Activated T-cell treated with anti-CD3 and anti-CD28 coated beads, Interleukin-2, amount 50 U/mL, for 1 hour (primary cell): ENCODE measurements around the gene CSH1.
"Not testable (repeated sequence)": the region's sequence is repeated elsewhere in the genome, so short reads cannot be mapped to it uniquely, and the experiment has no call there.

Source experiments
- DNase-seq: peaks from one replicate; pipeline ENCODE4 v3.0.0-alpha.2; 2020

The CSH1 gene

DNA sequence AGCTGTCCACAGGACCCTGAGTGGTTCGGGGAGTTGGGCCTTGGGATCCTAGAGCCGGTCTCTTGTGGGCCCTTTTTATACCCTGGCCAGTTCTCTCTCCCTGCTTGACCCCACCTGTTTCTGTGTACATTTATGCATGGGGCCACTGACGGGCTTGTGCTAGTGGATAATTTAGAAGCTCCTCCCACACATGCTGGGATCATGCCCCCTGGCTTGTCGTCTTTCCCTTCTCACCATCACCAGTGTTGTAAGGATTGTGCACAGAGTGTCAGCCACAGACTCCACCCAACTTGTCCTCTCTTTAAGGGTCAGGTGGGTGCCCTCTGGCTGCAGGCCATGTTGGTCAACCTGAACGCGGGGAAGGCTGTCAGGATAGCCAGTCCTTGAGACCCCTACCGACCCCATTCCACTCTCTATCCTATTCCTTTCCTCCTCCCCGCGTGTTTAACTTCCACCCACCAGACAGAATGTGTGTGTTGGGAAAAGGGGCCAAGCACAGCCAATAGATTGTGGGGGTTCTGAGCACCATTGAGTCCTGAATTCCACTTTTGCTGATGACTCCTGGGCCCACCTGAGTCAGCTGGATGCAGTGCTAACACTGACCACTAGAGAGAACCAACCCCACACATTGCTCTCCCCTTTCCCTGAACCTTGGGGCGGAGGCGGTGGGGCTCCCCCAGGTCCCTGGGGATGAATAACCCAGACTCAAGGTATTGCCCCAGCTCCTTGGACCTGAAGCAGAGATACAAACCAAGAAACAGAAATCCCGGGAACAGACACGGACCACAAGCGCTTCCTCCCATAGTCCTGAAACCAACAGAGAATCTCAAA lies at the start of gene CSH1:
Gene CSH1, minus strand, starts transcription at position 51 of the 831 bp plus-strand sequence. CDS start 63 bp downstream, outside the sequence.
- not testable (repeated sequence) for DNase-seq

- DNase-seq: no peak
Measured at GRCh38 chr17:63945784-63946439, 49.5 kb upstream of the CSH1 start.

GRCh38 chr17:63944736-63945499 lies 48.5 kb upstream of the CSH1 start:
- no peak for DNase-seq

DNA sequence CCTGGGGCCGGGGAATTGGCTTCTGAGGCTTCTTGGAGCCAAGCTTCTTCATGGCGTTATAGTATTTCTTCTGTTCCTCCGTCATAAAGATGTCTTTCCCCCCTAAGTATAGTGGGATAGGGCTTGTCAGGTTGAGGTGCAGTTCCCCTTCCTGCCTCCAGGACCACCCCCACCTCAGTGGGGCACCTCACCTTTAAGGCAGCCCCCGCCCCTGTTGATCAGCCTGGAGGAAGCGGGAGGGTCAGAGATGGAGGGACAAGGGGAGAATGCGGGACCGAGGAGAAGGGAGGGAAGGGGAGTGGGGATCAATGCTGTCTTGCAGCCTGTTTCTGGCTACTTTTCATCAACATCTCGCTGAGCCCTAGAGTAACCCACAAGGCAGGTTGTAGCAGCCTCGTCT lies 47.4 kb upstream of the CSH1 start:
- DNase-seq: no peak

DNA sequence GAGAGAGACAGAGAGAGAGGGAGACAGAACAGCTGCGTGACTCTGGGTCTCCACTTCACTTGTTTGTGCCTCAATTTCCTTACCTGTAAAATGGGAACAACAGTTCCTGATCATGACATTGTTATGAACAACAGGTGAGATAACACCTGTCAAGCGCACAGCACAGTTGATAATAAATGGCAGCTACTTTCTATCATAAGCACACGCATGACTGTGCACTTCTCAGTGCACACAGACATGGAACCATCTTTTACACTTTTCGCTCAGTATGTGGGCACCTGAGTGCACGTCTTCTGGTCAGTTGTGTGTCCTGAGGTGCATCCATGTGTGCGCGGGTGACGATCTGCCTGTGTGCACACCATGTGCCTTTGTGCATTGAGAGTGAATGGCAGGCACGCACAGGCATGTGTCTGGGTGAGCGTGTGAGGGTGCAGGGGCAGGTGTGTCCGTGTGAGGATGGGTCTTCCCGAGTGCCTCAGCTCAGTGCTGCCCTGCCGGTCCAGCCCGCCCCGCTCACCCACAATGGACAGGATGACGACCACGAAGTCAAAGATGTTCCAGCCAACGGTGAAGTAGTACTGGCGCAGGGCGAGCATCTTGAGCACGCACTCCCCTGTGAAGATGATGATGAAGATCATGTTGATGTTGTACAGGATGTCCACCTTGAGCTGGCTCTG lies 46.1 kb upstream of the CSH1 start:
- DNase-seq: no peak

- DNase-seq: no peak
Measured at GRCh38 chr17:63941751-63942150, 45.4 kb upstream of the CSH1 start.

DNA sequence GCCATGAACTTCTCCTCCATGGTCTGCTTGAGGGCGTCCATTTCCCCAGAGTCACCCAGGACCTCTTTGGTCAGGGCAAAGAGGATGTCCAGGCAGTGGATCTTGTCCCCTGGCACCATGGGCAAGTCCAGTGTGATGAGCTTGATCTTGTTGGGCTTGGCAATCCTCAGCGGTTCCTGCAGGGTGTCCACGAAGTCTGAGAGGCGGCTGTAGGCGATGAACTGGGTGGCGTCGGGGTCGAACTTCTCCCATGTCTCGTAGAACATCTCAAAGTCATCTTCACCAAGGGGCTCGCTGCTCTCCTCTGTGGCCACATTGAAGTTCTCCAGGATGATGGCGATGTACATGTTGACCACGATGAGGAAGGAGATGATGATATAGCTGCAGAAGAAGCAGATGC lies 44.8 kb upstream of the CSH1 start:
- no peak for DNase-seq

DNA sequence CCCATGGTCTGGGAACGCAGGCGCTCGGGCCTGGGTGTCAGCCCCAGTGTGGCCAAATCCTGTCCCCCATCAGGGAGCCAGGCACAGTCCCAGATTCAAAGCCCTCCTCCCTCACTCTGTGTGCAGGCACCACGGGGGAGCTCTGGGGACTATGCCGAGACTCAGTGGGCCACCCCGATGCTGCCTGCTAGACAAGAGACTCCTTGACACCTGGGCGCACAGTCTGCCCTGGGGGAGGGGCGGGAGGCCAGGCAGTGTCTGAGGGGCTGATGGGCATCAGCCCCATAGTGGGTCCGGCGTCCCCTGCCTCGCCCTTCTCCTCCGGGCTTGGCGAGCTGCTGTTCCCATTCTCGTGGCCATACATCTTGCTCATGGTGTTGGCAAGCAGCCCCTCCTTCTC lies 44.2 kb upstream of the CSH1 start:
- no peak for DNase-seq

DNA sequence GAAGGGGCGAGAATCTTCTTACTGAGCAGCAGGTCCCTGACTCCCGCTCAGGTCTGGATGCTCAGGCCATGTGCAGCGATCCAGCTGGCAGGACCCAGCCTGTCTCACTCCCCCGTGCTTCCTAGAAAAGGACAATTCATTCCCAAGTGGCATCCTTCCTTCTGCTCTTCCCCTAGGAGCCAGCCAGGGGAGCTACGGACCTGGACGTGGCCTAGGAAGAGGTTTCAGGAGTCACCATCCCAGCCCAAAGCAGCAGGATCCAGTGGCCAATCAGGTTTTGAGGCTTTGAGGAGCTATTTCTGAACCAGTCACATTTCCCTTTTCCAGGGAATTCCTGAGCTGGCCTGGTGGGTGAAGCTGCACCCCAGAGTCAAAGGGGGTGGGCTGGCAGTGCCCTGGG lies 43.5 kb upstream of the CSH1 start:
- no peak for DNase-seq

GRCh38 chr17:63939401-63939800 lies 43.0 kb upstream of the CSH1 start:
- DNase-seq: no peak

DNA sequence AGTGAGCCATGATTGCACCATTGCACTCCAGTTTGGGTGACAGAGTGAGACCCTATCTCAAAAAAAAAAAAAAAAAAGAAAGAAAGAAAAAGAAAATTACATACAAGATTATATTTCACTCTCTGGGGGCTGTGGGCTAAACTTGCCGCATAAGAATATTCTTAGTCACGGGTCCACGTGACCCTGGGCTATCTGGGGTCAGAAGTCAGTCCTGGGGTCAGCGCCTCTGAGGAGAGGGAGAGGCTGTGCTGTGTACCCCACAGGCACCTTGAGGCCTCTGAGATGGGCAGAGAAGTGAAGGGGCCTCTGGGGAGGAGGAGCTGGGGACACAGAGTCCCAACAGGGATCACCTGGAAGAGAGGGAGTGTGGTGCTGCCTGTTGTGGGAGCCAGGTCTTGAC lies 41.5 kb upstream of the CSH1 start:
- no peak for DNase-seq

DNA sequence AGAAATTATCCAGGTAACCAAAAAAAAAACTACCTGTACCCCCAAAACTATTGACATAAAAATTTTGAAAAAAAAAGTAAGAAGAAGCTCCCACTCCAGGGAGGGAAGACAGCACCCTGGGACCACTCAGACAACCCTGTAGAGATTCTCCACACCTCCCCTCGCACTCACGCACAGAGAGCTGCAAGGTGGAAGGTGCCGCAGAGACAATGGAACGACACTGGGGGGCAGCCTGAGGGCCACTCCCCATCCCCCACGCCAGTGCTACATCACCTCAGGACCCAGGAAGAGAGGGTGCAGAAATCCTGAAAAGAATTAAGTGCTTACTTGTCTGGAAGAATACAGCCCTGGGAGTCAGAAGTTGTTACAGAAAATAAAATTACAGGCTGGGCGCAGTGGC lies 40.9 kb upstream of the CSH1 start:
- DNase-seq: no peak

DNA sequence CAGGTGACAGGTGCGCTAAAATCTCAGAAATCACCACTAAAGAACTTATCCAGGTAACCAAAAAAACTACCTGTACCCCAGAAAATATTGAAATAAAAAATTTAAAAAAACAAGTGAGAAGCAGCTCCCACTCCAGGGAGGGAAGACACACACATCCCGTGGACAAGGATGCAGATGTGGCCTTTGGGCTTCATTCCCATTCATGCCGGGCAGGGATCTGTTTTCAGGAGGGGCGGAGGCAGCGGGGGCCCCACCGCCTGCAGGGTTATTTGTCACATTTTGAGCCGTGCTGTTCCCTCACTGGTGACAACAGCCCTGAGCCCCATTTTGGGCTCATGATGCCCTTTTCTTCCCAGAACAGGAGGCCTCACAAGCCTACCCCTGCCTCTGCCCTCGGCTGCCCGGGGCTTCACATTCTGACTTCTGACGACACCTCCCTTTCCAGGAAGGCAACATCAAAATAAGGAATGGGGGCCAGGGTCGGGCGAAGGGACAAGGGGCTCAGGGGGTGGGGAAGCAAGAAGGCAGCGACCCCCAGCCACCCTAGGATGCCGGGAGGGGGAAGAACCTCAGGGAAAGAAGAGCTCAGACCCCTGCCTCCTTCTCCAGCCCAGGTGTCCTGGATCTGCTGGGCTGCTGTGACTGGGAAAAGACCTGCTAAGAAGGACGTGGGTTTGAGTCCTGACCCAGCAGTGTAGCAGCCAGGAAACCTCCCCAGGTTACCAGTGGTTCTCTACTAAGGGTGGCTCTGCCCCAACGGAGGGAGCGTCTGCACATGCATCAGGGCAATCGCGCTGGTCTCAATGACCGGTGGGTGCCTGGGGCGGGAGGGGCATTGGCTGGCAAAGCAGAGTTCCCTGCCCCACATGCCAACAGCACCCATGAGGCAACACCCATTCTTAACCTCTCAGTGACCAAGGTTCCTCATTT lies 38.1 kb upstream of the CSH1 start:
- DNase-seq: no peak

DNA sequence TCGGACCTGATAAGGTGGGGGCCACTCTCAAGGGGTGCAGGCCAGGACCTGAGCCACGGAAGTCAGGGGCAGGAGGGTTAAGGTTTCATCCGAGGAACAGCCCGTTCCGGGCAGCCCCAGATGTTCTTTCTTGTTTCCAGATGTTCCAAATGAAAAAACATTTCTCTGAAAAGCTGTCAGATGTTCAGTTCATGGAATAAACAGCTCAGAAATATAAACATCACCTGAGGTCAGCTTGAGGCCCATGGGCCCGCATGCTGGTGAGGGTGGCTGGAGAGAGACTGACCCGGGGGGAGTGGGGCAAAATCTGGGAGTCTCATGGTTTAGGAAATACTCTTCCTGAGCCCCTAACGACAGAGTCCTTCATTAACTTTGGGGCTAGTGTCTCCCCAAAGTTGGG lies 37.2 kb upstream of the CSH1 start:
- DNase-seq: no peak

DNA sequence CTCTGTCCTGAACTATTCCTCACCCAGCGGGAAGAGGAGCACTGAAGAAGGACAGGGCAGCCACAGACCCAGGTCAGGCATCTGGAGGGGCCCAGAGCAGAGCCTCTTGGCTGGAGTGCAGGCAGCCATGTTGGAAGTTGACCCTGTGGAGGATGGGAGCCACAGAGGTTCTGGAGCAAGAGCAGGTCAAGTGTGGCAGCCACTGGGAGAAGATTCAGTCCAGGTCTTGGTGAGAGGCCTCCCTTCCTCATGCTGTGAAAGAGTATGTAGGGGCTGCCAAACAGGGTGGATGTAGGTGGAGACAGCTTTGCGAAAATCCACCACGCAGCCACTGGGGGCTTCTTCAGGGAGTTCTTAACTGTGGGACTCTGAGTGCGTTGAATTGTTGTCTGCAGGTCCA lies 36.3 kb upstream of the CSH1 start:
- DNase-seq: no peak

- peak; percentile 47 for DNase-seq
Measured at GRCh38 chr17:63931981-63932561, 35.7 kb upstream of the CSH1 start, which contains the start of gene CD79B. Gene CD79B (minus strand): TSS chr17:63932331. CDS start chr17:63932261, 70 bp downstream.

DNA sequence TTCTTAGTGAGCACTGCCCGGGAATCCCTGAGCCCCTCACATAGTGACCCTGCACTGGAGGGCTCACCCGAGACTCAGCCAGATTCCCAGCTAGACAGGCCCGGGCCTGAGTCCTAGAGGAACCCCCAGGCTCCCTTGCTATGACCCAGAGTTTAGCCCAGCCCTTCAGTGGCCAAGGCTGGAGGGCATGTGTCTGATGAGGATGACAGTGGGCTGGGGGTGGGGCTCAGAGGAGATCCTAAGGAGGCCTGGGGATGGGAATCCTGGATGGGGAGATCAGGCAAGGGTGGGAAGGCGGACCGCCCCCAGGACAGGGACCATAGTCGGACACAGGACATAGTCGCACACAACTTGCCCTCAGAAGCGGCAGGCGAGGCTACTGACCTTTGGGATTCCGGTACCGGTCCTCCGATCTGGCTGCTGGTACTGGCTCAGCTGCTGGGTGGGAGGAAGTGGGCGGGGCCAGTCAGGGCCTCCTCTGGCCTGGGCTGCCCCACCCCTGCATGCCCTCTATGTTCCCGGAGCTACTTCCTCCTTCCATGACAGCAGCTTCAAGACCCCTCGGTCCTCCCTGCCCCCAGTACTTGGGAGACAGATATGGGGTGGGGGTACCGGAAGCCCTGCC lies 34.7 kb upstream of the CSH1 start:
- DNase-seq: peak; percentile 61

DNA sequence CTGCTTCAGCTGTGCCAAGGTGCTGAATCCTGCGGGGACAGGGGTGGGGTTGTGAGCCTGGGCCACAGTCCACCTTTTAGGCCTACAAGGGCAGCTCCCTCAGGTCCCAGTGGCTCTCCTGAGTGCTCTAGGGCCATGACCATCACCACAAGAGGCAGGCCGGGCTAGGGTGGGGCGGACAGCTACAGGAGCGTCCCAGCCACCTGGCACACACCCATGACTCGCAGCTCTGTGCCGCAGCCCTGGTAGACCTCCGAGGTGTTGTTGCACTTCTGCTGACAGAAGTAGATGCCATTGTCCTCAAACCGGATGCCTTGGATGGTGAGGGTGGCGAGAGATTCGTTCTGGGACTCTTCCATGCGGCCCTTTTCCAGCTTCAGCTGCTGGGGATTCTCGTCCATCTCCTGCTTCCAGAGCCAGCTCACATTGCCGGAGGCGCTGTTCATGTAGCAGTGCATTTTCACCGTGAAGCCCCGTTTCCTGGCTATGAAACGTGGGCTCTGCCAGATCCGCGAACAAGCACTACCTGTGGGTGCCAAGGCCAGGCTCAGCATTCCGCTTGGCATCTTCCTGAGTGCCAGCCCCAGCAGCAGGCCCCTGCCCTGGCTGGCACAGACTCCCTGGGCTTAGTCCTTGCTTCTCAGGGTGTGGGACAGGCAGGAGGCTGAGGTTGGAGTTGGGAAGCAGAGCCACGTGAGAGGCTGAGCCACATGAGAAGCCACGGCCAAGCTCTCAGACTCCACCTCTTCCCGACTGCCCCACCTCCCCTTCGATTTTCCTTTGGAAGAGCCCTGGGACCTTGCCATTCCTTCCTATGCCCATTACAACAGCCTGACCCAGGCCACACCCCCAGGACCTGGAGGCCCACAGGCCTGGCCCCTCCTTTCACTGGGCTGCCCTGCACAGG lies 33.7 kb upstream of the CSH1 start:
- no peak for DNase-seq

DNA sequence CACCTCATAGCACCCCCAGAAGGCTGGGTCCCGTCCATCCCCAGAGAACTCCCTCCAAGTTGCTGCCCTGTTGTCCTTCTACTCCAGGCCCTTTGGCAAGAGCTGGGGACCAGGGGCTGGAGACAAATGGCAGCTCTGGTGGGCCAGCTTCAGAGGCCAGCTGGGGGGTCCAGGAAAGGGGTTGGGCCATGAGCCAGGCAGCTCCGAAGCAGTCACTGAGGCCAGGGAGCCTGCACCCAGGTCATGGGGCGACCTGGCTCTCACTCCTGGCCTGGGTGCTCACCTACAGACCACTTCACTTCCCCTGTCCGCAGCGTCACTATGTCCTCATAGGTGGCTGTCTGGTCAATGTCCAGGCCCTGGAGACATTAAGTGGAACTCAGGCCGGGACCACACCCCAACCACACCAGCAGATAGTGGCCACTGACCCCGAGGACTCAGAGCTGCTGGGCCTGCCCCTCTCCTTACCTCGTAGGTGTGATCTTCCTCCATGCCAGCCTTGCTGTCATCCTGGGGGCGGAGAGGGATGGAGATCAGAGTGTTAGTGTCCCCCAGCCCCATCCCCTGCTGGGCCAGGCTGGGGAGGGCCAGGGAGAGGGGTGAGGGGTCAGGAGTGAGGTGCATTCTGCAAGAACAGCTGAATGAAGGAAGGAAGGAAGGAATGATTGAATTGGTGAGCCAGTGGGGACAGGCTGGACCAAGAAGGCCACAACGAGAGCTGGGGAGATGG lies 32.8 kb upstream of the CSH1 start:
- DNase-seq: no peak
